NB4 (cell line): ENCODE data around the gene SHB.

Experiments used
- MAX ChIP-seq: IDR thresholded peaks from 2 replicates; pipeline ENCODE4 v1.6.1; 2011; ENCODE audit warnings: low read depth, low read length
- POLR2A ChIP-seq: IDR thresholded peaks from 2 replicates; pipeline ENCODE4 v1.6.1; 2011; ENCODE audit warnings: mild to moderate bottlenecking; ENCODE audit not compliant: insufficient read length; ENCODE audit errors: extremely low read depth
- TF ChIP-seq, protein P1 (sequence below): IDR thresholded peaks from one replicate; pipeline ENCODE4 v1.5.1; 2012; ENCODE audit warnings: low read depth, low read length

GRCh38 chr9:37917313-37917731, 151.7 kb downstream of the SHB start:
- TF ChIP-seq, protein P1, sequence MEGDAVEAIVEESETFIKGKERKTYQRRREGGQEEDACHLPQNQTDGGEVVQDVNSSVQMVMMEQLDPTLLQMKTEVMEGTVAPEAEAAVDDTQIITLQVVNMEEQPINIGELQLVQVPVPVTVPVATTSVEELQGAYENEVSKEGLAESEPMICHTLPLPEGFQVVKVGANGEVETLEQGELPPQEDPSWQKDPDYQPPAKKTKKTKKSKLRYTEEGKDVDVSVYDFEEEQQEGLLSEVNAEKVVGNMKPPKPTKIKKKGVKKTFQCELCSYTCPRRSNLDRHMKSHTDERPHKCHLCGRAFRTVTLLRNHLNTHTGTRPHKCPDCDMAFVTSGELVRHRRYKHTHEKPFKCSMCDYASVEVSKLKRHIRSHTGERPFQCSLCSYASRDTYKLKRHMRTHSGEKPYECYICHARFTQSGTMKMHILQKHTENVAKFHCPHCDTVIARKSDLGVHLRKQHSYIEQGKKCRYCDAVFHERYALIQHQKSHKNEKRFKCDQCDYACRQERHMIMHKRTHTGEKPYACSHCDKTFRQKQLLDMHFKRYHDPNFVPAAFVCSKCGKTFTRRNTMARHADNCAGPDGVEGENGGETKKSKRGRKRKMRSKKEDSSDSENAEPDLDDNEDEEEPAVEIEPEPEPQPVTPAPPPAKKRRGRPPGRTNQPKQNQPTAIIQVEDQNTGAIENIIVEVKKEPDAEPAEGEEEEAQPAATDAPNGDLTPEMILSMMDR, result no peak
- TF ChIP-seq POLR2A, result no peak
- no peak for TF ChIP-seq MAX
